OCI-LY1 (cell line): Measurements from ENCODE around the gene ETV3.

Experiments used
- H2AFZ ChIP-seq: fragments of 200-600 bp; sonication (generic), shearing (Covaris generic); 2 replicates; pipeline ENCODE4 v1.6.0; 2014; ENCODE audit warnings: antibody characterized with exemption, mild to moderate bottlenecking, low read length
- H3F3A ChIP-seq: fragments of 200-600 bp; sonication (generic), shearing (Covaris generic); 2 replicates; pipeline ENCODE4 v1.6.0; 2014; ENCODE audit warnings: mild to moderate bottlenecking, antibody characterized with exemption, low read length, moderate library complexity; ENCODE audit not compliant: insufficient read depth
- H3K27ac ChIP-seq: fragments of 200-600 bp; sonication (generic); 2 replicates; pipeline ENCODE4 v1.5.1; 2014; ENCODE audit warnings: low read length, mixed run types, mild to moderate bottlenecking, low read depth; ENCODE audit not compliant: poor library complexity, severe bottlenecking
- H3K27me3 ChIP-seq: fragments of 200-600 bp; sonication (generic); 2 replicates; pipeline ENCODE4 v1.6.0; 2014; ENCODE audit warnings: antibody characterized with exemption, mild to moderate bottlenecking, low read length, moderate library complexity; ENCODE audit not compliant: insufficient read depth
- H3K36me3 ChIP-seq: fragments of 200-600 bp; sonication (generic); 2 replicates; pipeline ENCODE4 v1.6.1; 2014; ENCODE audit warnings: mild to moderate bottlenecking, antibody characterized with exemption, low read length, moderate library complexity, mixed read lengths; ENCODE audit not compliant: insufficient read depth
- H3K4me1 ChIP-seq: fragments of 200-600 bp; sonication (generic); 2 replicates; pipeline ENCODE4 v1.5.1; 2014; ENCODE audit warnings: mild to moderate bottlenecking, low read length, moderate library complexity; ENCODE audit not compliant: insufficient read depth, severe bottlenecking
- H3K4me2 ChIP-seq: fragments of 200-600 bp; sonication (generic), shearing (Covaris generic); 2 replicates; pipeline ENCODE4 v1.6.1; 2014; ENCODE audit warnings: low read length
- H3K4me3 ChIP-seq: fragments of 200-600 bp; sonication (generic); 2 replicates; pipeline ENCODE4 v1.5.1; 2014; ENCODE audit warnings: low read length, low read depth, mild to moderate bottlenecking, mixed read lengths; ENCODE audit not compliant: poor library complexity, severe bottlenecking
- H3K79me2 ChIP-seq: fragments of 200-600 bp; shearing (Covaris generic); 2 replicates; pipeline ENCODE4 v1.6.1; 2016; ENCODE audit warnings: mixed run types, low read length, mixed read lengths; ENCODE audit not compliant: insufficient read depth
- H3K9ac ChIP-seq: fragments of 200-600 bp; sonication (generic), shearing (Covaris generic); 2 replicates; pipeline ENCODE4 v1.6.1; 2014; ENCODE audit warnings: mild to moderate bottlenecking, low read length, mixed read lengths
- H3K9me2 ChIP-seq: fragments of 200-600 bp; sonication (generic), shearing (Covaris generic); 2 replicates; pipeline ENCODE4 v1.6.1; 2014; ENCODE audit warnings: low read depth, mild to moderate bottlenecking, low read length, mixed read lengths
- H3K9me3 ChIP-seq: fragments of 200-600 bp; shearing (Covaris generic); 2 replicates; pipeline ENCODE4 v1.6.1; 2014; ENCODE audit warnings: low read length, mixed read lengths
- H4K20me1 ChIP-seq: fragments of 200-600 bp; sonication (generic), shearing (Covaris generic); 2 replicates; pipeline ENCODE4 v1.6.0; 2016; ENCODE audit warnings: mild to moderate bottlenecking, low read length; ENCODE audit not compliant: insufficient read depth
- EZH2 ChIP-seq: fragments of 200-600 bp; sonication (generic), shearing (Covaris generic); IDR thresholded peaks from 2 replicates; pipeline ENCODE4 v1.8.0; 2017; ENCODE audit warnings: borderline replicate concordance, mixed run types, mild to moderate bottlenecking, antibody characterized with exemption, low read length, moderate library complexity, mixed read lengths
- TF ChIP-seq, protein P1 (sequence below): fragments of 200-600 bp; sonication (generic), shearing (Covaris generic); IDR thresholded peaks from 2 replicates; pipeline ENCODE4 v1.5.1; 2017; ENCODE audit warnings: mild to moderate bottlenecking, antibody characterized with exemption, low read length, moderate library complexity, mixed read lengths

ETV3 gene

DNA sequence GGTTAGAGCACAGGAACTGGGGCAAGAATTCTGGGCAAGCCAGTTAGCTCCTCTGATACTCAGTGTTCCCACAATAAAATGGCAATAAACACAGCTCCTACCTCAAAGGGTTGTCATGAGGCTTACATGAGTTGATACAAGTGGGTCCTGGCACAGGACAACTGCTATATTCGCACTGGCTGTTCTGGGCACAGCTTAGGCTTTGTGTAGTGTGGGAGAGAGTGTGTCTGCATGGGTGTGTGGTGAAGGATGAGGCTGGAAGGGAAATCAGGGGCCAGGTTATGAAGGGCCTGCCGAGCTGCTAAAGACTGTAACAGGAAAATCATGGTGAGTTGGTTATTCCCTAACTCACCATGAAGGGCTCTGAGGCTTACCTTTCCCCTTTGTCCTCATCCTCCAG lies 18.7 kb downstream of the ETV3 start:
- Histone ChIP-seq H3K9me2 (no peaks in the 10 kb centered on the region), H3K27me3 (no peaks in the 10 kb centered on the region), H3K9me3 (no peaks in the 10 kb centered on the region)

DNA sequence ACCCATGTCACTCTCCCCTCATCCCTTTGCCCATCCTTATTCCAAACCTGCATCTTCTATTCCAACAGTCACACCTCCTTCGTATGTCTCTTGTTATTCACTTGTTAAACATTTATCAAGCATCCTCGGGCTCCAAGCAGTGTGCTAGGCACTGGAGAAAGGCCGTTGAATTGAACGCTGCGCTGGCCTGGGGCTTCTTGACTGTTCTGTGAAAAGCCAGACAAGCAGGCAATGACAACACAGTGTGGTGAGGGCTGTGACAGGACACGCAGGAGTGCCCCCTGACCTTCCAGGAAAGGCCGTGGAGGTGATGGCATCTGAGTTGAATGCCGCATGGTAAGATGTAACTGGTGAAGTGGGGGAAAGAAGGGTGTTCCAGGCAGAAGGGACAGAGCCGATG lies 19.2 kb downstream of the ETV3 start:
- Histone ChIP-seq H3K9ac (no peak overlapping the region), H2AFZ (no peak overlapping the region), H3K9me3 (no peaks in the 10 kb centered on the region), H4K20me1 (no peaks in the 10 kb centered on the region), H3K4me3 (no peak overlapping the region), H3K9me2 (no peaks in the 10 kb centered on the region), H3K4me2 (no peak overlapping the region), H3K4me1 (no peaks in the 10 kb centered on the region), H3K27me3 (no peaks in the 10 kb centered on the region), H3K36me3 (peaks cover 15% of the 10 kb centered on the region; the same call in 1 of the 2 replicates), H3K79me2 (no peaks in the 10 kb centered on the region), H3K27ac (no peak overlapping the region), H3F3A (no peaks in the 10 kb centered on the region)
- TF ChIP-seq, protein P1, sequence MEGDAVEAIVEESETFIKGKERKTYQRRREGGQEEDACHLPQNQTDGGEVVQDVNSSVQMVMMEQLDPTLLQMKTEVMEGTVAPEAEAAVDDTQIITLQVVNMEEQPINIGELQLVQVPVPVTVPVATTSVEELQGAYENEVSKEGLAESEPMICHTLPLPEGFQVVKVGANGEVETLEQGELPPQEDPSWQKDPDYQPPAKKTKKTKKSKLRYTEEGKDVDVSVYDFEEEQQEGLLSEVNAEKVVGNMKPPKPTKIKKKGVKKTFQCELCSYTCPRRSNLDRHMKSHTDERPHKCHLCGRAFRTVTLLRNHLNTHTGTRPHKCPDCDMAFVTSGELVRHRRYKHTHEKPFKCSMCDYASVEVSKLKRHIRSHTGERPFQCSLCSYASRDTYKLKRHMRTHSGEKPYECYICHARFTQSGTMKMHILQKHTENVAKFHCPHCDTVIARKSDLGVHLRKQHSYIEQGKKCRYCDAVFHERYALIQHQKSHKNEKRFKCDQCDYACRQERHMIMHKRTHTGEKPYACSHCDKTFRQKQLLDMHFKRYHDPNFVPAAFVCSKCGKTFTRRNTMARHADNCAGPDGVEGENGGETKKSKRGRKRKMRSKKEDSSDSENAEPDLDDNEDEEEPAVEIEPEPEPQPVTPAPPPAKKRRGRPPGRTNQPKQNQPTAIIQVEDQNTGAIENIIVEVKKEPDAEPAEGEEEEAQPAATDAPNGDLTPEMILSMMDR = no peak
- no peak for TF ChIP-seq EZH2

More for the DNA sequence above, 18.7 kb downstream of the ETV3 start:
- H3K4me3 ChIP-seq = no peak overlapping the region
- no peaks in the 10 kb centered on the region for H3K79me2 ChIP-seq
- H3K4me1 ChIP-seq = no peaks in the 10 kb centered on the region
- TF ChIP-seq, protein P1 = no peak
- TF ChIP-seq EZH2 = no peak
- H3K36me3 ChIP-seq = peaks cover 15% of the 10 kb centered on the region; the same call in 1 of the 2 replicates
- no peak overlapping the region for H2AFZ ChIP-seq
- no peak overlapping the region for H3K4me2 ChIP-seq
- no peaks in the 10 kb centered on the region for H3F3A ChIP-seq
- no peak overlapping the region for H3K27ac ChIP-seq
- H3K9ac ChIP-seq = no peak overlapping the region
- H4K20me1 ChIP-seq = no peaks in the 10 kb centered on the region

DNA sequence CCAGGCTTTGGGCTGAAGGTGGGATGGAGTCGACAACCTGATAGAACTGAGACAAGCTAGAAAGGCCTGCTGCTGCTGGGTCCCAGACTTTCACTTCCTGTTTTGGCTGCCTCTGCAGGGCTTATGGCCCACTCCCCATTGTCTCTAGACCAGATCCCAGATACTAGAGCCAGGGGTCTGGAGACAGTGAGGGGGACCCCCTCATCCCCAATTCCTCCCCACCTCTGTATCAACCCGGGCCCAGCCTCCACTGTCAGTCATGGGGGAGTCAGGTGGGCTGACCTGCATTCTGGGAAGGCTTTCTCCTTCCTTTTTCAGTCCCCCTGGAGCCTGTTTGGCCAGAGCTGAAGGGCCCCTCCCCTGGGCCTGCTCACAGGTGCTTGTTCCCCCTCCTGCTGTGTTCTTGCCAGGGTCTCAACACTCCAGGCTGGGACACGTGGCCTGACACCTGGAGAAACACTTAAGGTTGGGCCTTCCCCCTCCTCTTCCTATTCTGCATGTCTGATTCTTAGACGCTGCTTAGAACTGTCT lies 20.6 kb downstream of the ETV3 start:
- no peak overlapping the region for H3K27ac ChIP-seq
- H3K9me2 ChIP-seq = no peaks in the 10 kb centered on the region
- no peaks in the 10 kb centered on the region for H3K79me2 ChIP-seq
- H3K4me3 ChIP-seq = no peak overlapping the region
- no peak for TF ChIP-seq EZH2
- TF ChIP-seq, protein P1 = no peak
- no peak overlapping the region for H3K9ac ChIP-seq
- H3K36me3 ChIP-seq = 0 out of 2 replicates have a peak, but pooled peaks cover 2% of the 10 kb centered on the region
- no peaks in the 10 kb centered on the region for H3F3A ChIP-seq
- no peak overlapping the region for H2AFZ ChIP-seq
- H3K9me3 ChIP-seq = no peaks in the 10 kb centered on the region
- no peaks in the 10 kb centered on the region for H3K4me1 ChIP-seq
- no peak overlapping the region for H3K4me2 ChIP-seq
- H4K20me1 ChIP-seq = no peaks in the 10 kb centered on the region
- H3K27me3 ChIP-seq = no peaks in the 10 kb centered on the region
